ENCODE data around the gene EPO. TPM values are rescaled to one million over a fixed set of nuclear protein-coding genes. Genes with fewer than 3 reads are reported as not detected.

EPO gene
- total and polyA plus RNA-seq, 2 of the 8 experiments (the other 6 are each of a cell fraction or from before 2014, with no cell fraction given): 0.42 to 0.95 TPM

DNA sequence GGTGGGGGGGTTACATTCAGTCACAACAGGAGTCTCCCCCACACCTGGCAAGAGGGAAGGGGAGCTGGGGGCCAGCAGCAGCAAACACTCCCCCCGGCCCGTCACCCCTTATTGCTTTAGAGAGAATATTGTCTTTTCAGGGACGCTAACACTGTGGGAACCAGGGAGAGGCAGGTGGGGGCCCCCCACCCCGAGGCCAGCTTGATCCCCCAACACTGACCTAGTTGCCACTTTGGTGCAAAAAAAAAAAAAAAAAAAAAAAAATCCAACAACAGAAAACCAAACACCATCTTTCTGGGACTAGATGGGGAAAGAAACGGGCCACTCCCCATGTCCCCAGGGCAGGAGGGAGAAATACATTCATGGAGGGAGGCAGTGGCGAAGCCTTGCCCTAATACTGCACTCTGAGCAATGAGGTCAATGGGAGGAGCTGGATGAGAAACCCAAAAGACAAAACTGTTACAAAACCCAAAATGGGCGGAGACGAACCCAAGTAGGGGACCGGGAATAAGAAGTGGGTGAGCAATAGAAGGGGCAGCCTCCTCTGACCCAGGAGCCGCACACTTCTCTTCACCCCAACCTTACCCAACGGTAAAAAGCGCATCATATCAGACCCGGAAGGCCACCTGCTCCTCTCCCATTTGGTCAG, 40.2 kb upstream of the EPO start:
- no peak overlapping the region for H3K14ac ChIP-seq (ENCODE audit: insufficient read length)
- no peak overlapping the region for H4K91ac ChIP-seq (replicated peaks; ENCODE audit: insufficient read length, low read length)
- no peak overlapping the region for H4K8ac ChIP-seq (ENCODE audit: extremely low read depth, insufficient read depth, low read length)
- peak in 1 of 2 experiments; percentile 40; a peak in 1 of 3 replicates for TF ChIP-seq POLR2A (IDR thresholded peaks at IDR 0.05; ENCODE audit: control extremely low read depth in 1 of 2, low read depth in 2 of 2, low read length in 2 of 2)
- TF ChIP-seq CEBPB (IDR thresholded peaks at IDR 0.05; ENCODE audit: low read depth, low read length): no peak
- 0 out of 2 replicates have a peak, but pooled peaks have one; percentile 58 for TF ChIP-seq POLR2AphosphoS5 (IDR thresholded peaks at IDR 0.05; ENCODE audit: low read depth, low read length)
- no peak overlapping the region for H2BK12ac ChIP-seq (ENCODE audit: low read depth, low read length)
- H3K36me3 ChIP-seq (ENCODE audit: control insufficient read depth in 2 of 4, insufficient read depth in 4 of 4, low read length in 3 of 4): peaks cover 27 to 82% (median 52%) of the 10 kb centered on the region in 4 experiments
- H3K4me1 ChIP-seq (replicated peaks in 1 of 4; ENCODE audit: control insufficient read depth in 3 of 4, insufficient read depth in 4 of 4, low read length in 3 of 4): peaks cover 0 to 7% (median 4%) of the 10 kb centered on the region in 4 experiments; a peak in 6 of 7 replicates
- no peak overlapping the region for H2BK20ac ChIP-seq (ENCODE audit: low read length)
- H3K56ac ChIP-seq (replicated peaks; ENCODE audit: insufficient read length, low read depth, low read length): no peak overlapping the region
- H2BK120ac ChIP-seq (replicated peaks; ENCODE audit: low read depth, low read length): no peak overlapping the region
- H3K23ac ChIP-seq (ENCODE audit: insufficient read length): no peak overlapping the region
- DNase-seq (ENCODE audit: low read depth in 1 of 2, low spot score in 2 of 2) (no peak), FAIRE-seq (no peak)
- WGBS, 2 experiments (ENCODE audit: extremely low coverage in 1 of 2, insufficient coverage in 1 of 2, insufficient read length in 1 of 2, insufficient replicate concordance in 2 of 2, low coverage in 1 of 2, low lambda C conversion rate in 2 of 2, missing lambda C conversion rate in 1 of 2): 80% methylated on average over 11 of the region's 13 CpGs; no CpG with 5 or more reads in 1 of the 2 experiments
- H2BK5ac ChIP-seq (ENCODE audit: low read depth, low read length): no peak overlapping the region
- no peaks in the 10 kb centered on the region for H3K79me2 ChIP-seq (ENCODE audit: control insufficient read depth in 1 of 2, insufficient read depth in 2 of 2, low read length in 2 of 2)
- ChIA-PET POLR2A (ENCODE audit: partially characterized antibody) (interaction anchor here (0.6 to 10.3 kb wide), 16 partner anchors 10 to 310 kb away, joined by 3 to 257 read pairs (median 4); partner anchors contain the start of genes FBXO24, GIGYF1, MOSPD3 and POP7), CTCF (ENCODE audit: partially characterized antibody) (interaction anchor here (0.9 to 20.7 kb wide), 12 partner anchors 13 to 120 kb away, joined by 3 to 254 read pairs (median 4); partner anchors contain the start of genes GIGYF1 and POP7)
- peaks cover 13 to 34% of the 10 kb centered on the region in 2 experiments for H4K20me1 ChIP-seq (replicated peaks in 1 of 2; ENCODE audit: control insufficient read depth in 1 of 2, insufficient read depth in 2 of 2, low read length in 2 of 2)
- no peak overlapping the region for H2AFZ ChIP-seq (ENCODE audit: low read length)
- H3K27me3 ChIP-seq (replicated peaks in 1 of 4; ENCODE audit: control insufficient read depth in 3 of 4, extremely low read depth in 1 of 4, insufficient read depth in 3 of 4, low read length in 3 of 4): no peaks in the 10 kb centered on the region
- no peak overlapping the region for H2BK15ac ChIP-seq (ENCODE audit: low read length)
- H4K5ac ChIP-seq (ENCODE audit: insufficient read length, low read depth, low read length): no peak overlapping the region
- no peak overlapping the region for H2AK5ac ChIP-seq (ENCODE audit: low read depth, low read length)
- H3K4ac ChIP-seq (replicated peaks; ENCODE audit: insufficient read length, low read depth, low read length): no peak overlapping the region
- no peak overlapping the region for H3K18ac ChIP-seq (ENCODE audit: extremely low read depth, low read length)
- no peak overlapping the region for H3K27ac ChIP-seq (ENCODE audit: low read depth, low read length)
- no peaks in the 10 kb centered on the region for H3K9me3 ChIP-seq (ENCODE audit: insufficient read depth in 2 of 2, low read depth in 1 of 2, low read length in 1 of 2)
- H3K23me2 ChIP-seq (ENCODE audit: low read depth, low read length): peaks cover 2% of the 10 kb centered on the region; the same call in 1 of the 2 replicates
- no peak overlapping the region; a peak in 1 of 4 replicates for H3K4me2 ChIP-seq (ENCODE audit: insufficient read depth in 1 of 2, low read depth in 2 of 2, low read length in 2 of 2)
- peaks cover 3% of the 10 kb centered on the region for H3K79me1 ChIP-seq (ENCODE audit: low read depth, low read length)
- no peak overlapping the region for H3K4me3 ChIP-seq (ENCODE audit: extremely low read depth in 1 of 4, insufficient read depth in 2 of 4, low read depth in 3 of 4, low read length in 4 of 4)
- H3K9ac ChIP-seq (replicated peaks in 1 of 4; ENCODE audit: extremely low read depth in 1 of 4, low read depth in 3 of 4, low read length in 3 of 4): no peak overlapping the region

Measured in H1 (cell line).